ENCODE measurements around the gene KHSRP.

KHSRP gene

DNA sequence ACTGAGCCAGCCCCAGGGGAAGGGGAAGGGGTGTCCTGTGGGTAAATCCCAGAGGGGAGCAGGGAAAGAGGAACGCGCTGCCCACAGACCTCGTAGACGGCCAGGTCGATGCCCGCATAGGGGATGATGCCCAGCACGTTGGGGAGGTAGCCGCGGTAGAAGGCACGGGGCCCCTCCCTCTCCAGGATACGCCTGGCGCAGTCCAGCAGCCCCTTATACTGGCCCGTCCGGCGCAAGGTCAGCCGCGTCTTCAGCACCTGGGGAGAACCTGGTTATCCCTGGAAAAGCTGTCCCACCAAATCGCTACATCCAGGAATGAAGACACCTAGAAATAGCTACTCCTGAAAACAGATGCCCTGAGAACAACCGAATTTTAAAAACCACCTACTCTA is 27.6 kb upstream of the KHSRP start:
- Histone ChIP-seq H3K9ac (no peak overlapping the region), H4K20me1 (no peaks in the 10 kb centered on the region), H3K9me3 (peaks cover 26% of the 10 kb centered on the region), H3K27me3 (no peaks in the 10 kb centered on the region), H3K36me3 (peaks cover 82% of the 10 kb centered on the region), H3K27ac (no peak overlapping the region), H3K4me2 (no peak overlapping the region), H3K4me3 (no peak overlapping the region), H3K4me1 (peaks cover 3% of the 10 kb centered on the region; the same call in 1 of the 2 replicates)
- TF ChIP-seq Cebpa-rat (IDR thresholded peaks at IDR 0.05): no peak

DNA sequence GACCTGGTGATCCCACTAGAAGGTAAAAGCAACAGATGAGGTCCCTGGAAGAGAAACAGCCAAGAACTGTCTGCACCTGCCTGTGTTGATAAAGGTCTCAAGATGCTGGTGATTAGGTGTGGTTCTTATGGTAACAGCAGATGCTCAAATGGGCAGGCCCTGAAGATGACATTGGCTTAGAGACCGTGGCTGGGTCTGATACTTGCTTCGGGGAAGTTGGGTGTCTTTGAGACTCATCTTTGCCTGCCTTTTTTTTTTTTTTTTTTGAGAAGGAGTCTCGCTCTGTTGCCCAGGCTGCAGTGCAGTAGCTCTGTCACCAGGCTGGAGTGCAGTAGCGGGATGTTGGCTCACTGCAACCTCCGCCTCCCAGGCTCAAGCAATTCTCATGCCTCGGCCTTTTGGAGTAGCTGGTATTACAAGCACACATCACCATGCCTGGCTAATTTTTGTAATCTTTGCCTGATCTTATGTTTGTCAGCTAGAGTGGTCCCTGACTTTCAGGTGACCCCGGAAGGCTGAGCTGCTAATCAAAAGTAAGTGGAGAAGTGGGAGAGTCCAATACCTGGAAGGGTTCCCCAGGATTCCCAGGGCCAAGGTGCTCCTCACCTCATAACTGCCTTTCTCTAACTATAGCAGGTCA is 27.1 kb upstream of the KHSRP start:
- no peak for TF ChIP-seq Cebpa-rat (IDR thresholded peaks at IDR 0.05)
- Histone ChIP-seq H4K20me1 (no peaks in the 10 kb centered on the region), H3K9ac (no peak overlapping the region), H3K27me3 (no peaks in the 10 kb centered on the region), H3K4me2 (no peak overlapping the region), H3K27ac (no peak overlapping the region), H3K4me3 (no peak overlapping the region), H3K36me3 (peaks cover 82% of the 10 kb centered on the region), H3K9me3 (peaks cover 26% of the 10 kb centered on the region), H3K4me1 (no peaks in the 10 kb centered on the region)

DNA sequence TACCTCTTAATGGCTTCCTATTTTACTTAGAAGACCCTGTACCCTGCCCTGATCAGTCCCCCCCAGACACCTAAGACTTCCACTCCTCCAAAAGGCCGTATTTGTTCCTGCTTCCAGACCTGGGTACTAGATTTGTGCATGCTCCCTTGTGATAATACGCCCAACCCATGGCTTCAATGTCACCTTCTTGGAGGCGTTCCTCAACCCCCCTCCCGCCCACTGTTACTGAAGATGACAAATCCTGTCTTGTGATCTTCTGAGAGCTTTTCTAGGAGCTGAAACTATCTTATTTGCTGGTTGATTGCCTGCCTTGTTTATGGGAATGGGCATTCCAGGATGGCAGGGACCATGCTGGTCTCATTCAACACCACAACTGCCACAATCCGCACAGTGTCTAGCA is 25.6 kb upstream of the KHSRP start:
- no peaks in the 10 kb centered on the region for H4K20me1 ChIP-seq
- peaks cover 15% of the 10 kb centered on the region for H3K9me3 ChIP-seq
- H3K9ac ChIP-seq: no peak overlapping the region
- H3K4me1 ChIP-seq: no peaks in the 10 kb centered on the region
- no peaks in the 10 kb centered on the region for H3K27me3 ChIP-seq
- TF ChIP-seq Cebpa-rat (IDR thresholded peaks at IDR 0.05): no peak
- peaks cover 82% of the 10 kb centered on the region for H3K36me3 ChIP-seq
- no peak overlapping the region for H3K4me3 ChIP-seq
- no peak overlapping the region for H3K27ac ChIP-seq
- no peak overlapping the region for H3K4me2 ChIP-seq

DNA sequence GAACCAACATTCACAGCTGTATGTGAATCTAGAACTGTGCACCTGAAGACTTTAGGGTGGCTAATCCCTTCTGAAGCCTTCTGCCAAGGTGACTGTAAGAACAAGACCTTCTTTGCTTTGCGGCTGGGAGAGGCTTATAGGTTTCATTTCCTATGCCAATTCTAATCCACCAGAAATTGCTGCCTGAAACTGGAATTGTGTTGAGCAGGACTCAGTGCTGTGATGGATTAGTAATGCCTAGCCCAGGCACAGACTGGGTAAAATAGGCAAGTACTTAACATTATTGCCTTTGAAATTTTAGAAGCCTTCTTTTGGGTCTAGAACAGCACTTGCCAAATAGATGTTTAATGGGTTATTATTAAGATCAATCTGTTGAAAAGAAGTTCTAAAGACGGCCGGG is 23.4 kb upstream of the KHSRP start:
- peaks cover 65% of the 10 kb centered on the region for H3K36me3 ChIP-seq

DNA sequence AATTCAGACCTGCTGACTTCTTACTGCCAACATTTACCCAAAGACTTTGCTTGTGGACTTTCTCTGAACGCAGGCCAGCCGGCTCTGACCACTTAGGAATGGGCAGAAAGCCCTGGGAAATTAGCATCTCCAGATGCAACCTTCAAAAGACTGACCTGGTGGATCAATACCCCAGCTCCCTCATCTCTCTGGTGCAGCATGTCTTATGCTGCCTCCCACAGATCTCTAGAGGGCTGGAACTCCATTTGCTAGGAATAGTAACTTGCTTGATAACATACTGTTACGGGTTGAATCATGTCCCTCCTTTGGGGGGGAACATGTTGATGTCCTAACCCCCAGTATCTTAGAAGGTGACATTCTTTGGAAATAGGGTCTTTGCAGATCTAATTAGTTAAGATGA is 21.8 kb upstream of the KHSRP start:
- Histone ChIP-seq H3K4me2 (no peak overlapping the region), H3K27me3 (no peaks in the 10 kb centered on the region), H3K4me1 (no peaks in the 10 kb centered on the region), H3K36me3 (peaks cover 58% of the 10 kb centered on the region), H3K9ac (no peak overlapping the region), H4K20me1 (no peaks in the 10 kb centered on the region), H3K4me3 (no peak overlapping the region), H3K27ac (no peak overlapping the region), H3K9me3 (no peaks in the 10 kb centered on the region)
- TF ChIP-seq Cebpa-rat (IDR thresholded peaks at IDR 0.05): no peak

More for the DNA sequence above, 23.4 kb upstream of the KHSRP start:
- no peak overlapping the region for H3K4me3 ChIP-seq
- H3K27me3 ChIP-seq: no peaks in the 10 kb centered on the region
- no peak for TF ChIP-seq Cebpa-rat (IDR thresholded peaks at IDR 0.05)
- no peaks in the 10 kb centered on the region for H3K9me3 ChIP-seq
- no peak overlapping the region for H3K4me2 ChIP-seq
- H3K4me1 ChIP-seq: no peaks in the 10 kb centered on the region
- H4K20me1 ChIP-seq: no peaks in the 10 kb centered on the region
- H3K27ac ChIP-seq: no peak overlapping the region
- H3K9ac ChIP-seq: no peak overlapping the region

DNA sequence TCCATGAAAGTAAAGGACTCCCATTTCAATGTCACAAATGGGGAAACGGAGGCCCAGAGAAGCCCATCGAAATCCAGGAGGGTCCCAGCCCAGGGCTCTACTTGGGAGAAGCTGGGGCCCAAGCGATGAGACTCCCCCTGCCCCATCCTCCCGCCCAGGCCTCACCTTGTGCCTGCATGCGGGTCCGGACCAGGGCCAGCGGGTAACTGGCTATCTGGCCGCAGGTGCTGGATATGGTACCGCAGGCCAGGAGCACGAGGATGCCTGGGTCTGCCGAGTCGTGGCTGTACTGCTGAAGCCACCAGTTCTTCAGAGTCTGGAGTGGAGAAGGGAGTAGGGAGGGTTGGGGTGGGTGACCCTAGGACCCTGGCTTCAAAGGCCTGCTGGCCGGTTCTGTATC is 19.4 kb upstream of the KHSRP start:
- no peak overlapping the region for H3K4me3 ChIP-seq
- no peaks in the 10 kb centered on the region for H4K20me1 ChIP-seq
- no peaks in the 10 kb centered on the region for H3K4me1 ChIP-seq
- H3K27me3 ChIP-seq: no peaks in the 10 kb centered on the region
- no peaks in the 10 kb centered on the region for H3K9me3 ChIP-seq
- no peak for TF ChIP-seq Cebpa-rat (IDR thresholded peaks at IDR 0.05)
- H3K4me2 ChIP-seq: no peak overlapping the region
- H3K9ac ChIP-seq: no peak overlapping the region
- H3K27ac ChIP-seq: no peak overlapping the region
- peaks cover 39% of the 10 kb centered on the region for H3K36me3 ChIP-seq

DNA sequence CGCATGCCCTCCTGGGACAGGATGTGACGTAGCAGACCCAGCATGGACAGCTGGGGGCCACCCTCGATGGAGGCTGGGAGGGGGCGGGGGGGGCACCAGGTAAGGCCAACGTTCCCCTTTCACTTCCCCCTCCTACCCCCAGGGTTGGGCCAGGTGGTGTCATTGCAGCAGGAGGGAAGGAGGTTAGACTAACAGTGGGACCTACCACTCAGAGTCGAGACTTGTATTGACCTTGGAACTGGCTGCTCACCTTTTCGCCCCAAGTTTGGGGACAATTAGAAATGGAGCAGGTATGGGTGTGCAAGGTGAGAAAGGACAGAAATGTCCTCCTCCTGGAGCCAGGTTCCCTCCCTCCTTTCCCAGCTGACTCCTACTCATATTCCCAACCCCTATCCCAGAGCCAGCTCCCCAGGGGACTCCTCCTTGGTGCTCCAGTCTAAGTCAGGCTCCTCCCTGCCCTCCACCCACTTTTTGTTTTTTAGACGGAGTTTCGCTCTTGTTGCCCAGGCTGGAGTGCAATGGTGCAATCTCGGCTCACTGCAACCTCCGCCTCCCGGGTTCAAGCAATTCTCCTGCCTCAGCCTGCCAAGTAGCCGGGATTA is 17.6 kb upstream of the KHSRP start:
- TF ChIP-seq Cebpa-rat (IDR thresholded peaks at IDR 0.05): no peak
- Histone ChIP-seq H3K27ac (no peak overlapping the region), H3K4me2 (no peak overlapping the region)

DNA sequence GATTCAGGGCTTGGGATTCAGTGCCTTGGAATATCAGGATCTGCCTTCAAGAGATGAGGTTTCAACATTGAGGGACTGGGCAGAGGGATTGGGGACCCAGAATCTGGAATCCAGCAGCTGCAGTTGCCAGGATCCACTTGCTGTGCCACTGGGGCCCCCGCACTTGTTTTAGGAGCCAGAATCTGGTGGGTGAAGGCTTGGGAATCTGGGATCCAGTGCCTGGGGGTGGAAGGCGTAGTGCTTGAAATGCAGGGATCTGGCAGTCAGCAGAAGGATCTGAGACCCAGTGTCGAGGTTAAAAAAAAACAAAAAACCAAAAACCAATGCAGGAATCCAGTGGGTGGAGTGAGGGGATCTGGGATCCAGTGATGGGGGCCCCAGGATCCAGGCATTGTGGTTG is 16.3 kb upstream of the KHSRP start:
- no peaks in the 10 kb centered on the region for H4K20me1 ChIP-seq
- H3K36me3 ChIP-seq: peaks cover 21% of the 10 kb centered on the region
- no peak for TF ChIP-seq Cebpa-rat (IDR thresholded peaks at IDR 0.05)
- H3K27me3 ChIP-seq: no peaks in the 10 kb centered on the region
- H3K4me2 ChIP-seq: no peak overlapping the region
- no peak overlapping the region for H3K4me3 ChIP-seq
- no peak overlapping the region for H3K27ac ChIP-seq
- H3K4me1 ChIP-seq: no peaks in the 10 kb centered on the region
- no peaks in the 10 kb centered on the region for H3K9me3 ChIP-seq
- H3K9ac ChIP-seq: no peak overlapping the region

More for the DNA sequence above, 17.6 kb upstream of the KHSRP start:
- no peaks in the 10 kb centered on the region for H3K4me1 ChIP-seq
- no peak overlapping the region for H3K9ac ChIP-seq
- H3K36me3 ChIP-seq: peaks cover 33% of the 10 kb centered on the region
- no peaks in the 10 kb centered on the region for H3K27me3 ChIP-seq
- no peaks in the 10 kb centered on the region for H3K9me3 ChIP-seq
- no peak overlapping the region for H3K4me3 ChIP-seq
- H4K20me1 ChIP-seq: no peaks in the 10 kb centered on the region

DNA sequence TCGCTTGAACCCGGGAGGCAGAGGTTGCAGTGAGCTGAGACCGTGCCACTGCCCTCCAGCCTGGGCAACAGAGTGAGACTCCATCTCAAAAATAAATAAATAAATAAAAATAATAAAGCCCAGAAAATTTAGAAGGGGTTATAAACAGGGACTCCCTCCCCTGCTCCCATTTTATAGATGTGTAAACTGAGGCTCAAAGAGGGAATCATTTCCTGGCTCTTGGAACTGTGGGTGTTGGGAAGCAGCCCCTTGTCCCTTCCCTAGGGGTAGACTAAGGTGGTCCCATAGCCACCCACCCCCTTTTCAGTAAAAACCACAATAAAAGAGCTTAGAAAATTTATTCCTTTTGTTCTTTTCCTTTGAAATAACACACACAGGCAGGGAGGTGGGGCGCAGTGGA is 15.1 kb upstream of the KHSRP start:
- no peak for TF ChIP-seq Cebpa-rat (IDR thresholded peaks at IDR 0.05)

DNA sequence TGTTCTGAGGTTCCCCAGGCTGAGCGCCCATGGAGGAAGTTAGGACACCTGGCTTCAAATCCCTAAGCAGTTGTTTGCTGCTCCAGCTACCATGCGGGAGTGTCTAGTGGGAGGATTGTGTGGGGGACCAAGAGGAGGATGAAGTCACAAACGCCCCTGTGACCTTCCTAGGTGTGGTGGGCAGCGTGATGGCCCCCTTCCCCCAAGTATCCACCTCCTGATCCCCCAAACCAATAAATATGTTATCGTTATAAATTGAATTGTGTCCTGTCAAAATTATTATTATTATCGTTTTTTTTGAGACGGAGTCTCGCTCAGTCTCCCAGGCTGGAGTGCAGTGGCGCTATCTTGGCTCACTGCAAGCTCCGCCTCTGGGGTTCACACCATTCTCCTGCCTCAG is 9.1 kb upstream of the KHSRP start, which contains the start of gene SLC25A41:
TSS of gene SLC25A41 (minus strand) at position 101 of the 400 bp plus-strand sequence. CDS start at position 31, 70 bp downstream.
- Histone ChIP-seq H3K9me3 (no peaks in the 10 kb centered on the region), H3K4me3 (no peak within 1 kb of the TSS), H3K27me3 (no peaks in the 10 kb centered on the region), H3K36me3 (no peaks in the 10 kb centered on the region), H3K4me2 (no peak within 1 kb of the TSS), H3K27ac (no peak within 1 kb of the TSS), H3K4me1 (no peaks in the 10 kb centered on the region; the same call in 1 of the 2 replicates), H3K9ac (no peak within 1 kb of the TSS), H4K20me1 (no peaks in the 10 kb centered on the region)
- TF ChIP-seq Cebpa-rat (IDR thresholded peaks at IDR 0.05): no peak

More for the DNA sequence above, 15.1 kb upstream of the KHSRP start:
- no peak overlapping the region for H3K4me2 ChIP-seq
- no peak overlapping the region for H3K4me3 ChIP-seq
- no peaks in the 10 kb centered on the region for H3K4me1 ChIP-seq
- H3K36me3 ChIP-seq: peaks cover 9% of the 10 kb centered on the region; the same call in 1 of the 2 replicates
- H3K27me3 ChIP-seq: no peaks in the 10 kb centered on the region
- H3K9ac ChIP-seq: no peak overlapping the region
- H3K27ac ChIP-seq: no peak overlapping the region
- H3K9me3 ChIP-seq: no peaks in the 10 kb centered on the region
- H4K20me1 ChIP-seq: no peaks in the 10 kb centered on the region

All from BLaER1 (cell line).